ENCODE data around the gene MS4A12. TPM values are rescaled to one million over a fixed set of nuclear protein-coding genes. Genes with fewer than 3 reads are reported as not detected.
"Not testable (repeated sequence)": the region's sequence is repeated elsewhere in the genome, so short reads cannot be mapped to it uniquely, and the experiment has no call there.

MS4A12 gene
- polyA plus RNA-seq (ENCODE audit: insufficient read length in 4 of 4), result not detected

DNA sequence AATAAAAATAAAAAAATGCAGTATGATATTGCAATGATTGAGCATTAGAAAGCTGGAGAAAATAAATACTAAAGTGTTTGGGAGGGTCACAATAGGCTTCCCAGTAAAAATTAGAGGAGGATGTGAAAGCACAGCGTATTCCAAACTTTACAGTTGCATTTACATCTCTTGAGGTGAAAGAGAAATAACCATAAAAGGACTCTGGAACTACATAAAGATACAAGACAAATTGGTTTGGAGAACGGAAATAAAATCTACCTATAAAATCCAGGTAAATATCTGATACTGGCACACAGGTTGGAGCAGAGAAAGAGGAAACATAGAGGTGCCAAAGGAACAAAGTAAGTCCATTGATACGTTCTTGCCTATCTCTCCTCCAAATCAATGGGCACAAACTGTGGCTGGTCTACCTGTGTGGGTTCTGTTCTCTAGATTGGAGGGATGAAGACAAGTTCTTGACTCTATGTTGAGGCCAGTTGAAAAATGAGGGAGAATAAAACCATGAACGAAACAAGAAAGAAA lies at the start of gene MS4A12:
Gene MS4A12, plus strand, starts transcription at position 291 of the 522 bp plus-strand sequence. CDS start 4,541 bp downstream, outside the sequence.
- DNase-seq (ENCODE audit: low read depth in 4 of 4, low spot score in 3 of 4), result no peak

- no peak for DNase-seq (ENCODE audit: low read depth in 4 of 4, low spot score in 3 of 4)
Measured at GRCh38 chr11:60447070-60447469, 45.5 kb upstream of the MS4A12 start.

DNA sequence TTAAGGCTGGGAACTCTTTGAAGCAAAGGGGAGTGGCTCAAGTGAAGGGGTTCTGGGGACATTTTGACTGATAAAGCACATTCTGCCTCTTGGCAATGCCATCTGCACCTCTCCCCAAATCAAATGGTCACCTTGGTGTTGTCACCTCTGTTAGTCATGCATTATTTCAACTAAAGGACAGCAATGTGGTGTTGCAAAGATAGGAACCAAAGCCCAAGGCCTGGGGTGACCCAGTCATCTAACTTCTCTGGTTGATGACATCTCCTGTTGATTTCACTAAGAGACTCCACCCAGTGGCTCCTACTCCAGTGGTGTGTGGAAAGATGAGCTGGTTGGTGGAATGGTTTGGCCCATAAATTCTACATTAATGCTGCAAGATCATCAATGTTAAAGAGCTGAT lies 44.7 kb upstream of the MS4A12 start:
- DNase-seq (ENCODE audit: low read depth in 4 of 4, low spot score in 3 of 4), result no peak

- not testable (repeated sequence) for DNase-seq (ENCODE audit: low read depth in 4 of 4, low spot score in 3 of 4)
Measured at GRCh38 chr11:60451185-60451584, 41.4 kb upstream of the MS4A12 start.

DNA sequence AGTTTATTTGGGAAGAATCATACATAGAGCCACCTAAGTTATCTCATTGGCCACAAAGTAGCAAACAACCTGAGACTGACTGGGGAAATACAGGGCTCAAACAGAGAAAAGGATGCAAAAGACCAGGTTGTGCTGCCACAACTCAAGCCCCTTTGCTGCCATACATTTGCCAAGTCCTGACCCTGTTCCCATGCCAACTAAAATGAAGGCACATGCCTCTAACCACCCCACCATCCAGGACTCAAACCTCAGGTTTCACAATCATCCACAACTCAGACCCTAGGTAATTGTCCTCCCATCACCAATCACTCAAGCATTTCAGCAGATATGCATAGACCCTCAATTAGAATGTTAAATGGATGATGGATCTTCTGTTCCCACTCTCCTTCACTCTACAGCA lies 38.4 kb upstream of the MS4A12 start:
- DNase-seq (ENCODE audit: low read depth in 4 of 4, low spot score in 3 of 4), result no peak

DNA sequence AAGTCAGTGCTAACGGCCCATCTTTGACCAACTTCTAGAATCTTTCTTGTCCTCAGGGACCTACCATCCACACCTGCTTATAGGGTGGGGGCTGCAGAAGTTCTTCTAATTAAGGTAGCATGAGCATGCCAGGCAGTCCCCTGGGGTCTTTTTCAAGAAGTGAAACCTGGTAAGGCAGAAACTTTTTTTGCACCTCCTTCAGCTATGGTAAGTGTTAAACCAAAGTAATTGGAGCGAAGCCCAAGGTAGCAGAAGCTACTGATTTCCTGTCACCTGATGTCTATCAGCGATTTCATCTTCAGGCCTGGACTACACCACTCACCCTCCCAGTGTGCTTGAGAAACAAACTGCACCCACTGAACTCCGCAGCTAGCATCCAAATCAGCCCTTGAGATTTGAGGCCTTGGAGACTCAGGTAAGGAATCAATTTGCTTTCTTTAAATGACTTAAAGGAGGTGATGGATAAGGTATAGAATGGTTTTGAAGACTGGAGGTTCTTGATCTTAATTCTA lies 37.0 kb upstream of the MS4A12 start, which contains the start of gene MS4A1:
Gene MS4A1, plus strand, starts transcription at position 317 of the 512 bp plus-strand sequence. CDS start 6,528 bp downstream, outside the sequence.
- DNase-seq (ENCODE audit: low read depth in 4 of 4, low spot score in 3 of 4), result no peak

DNA sequence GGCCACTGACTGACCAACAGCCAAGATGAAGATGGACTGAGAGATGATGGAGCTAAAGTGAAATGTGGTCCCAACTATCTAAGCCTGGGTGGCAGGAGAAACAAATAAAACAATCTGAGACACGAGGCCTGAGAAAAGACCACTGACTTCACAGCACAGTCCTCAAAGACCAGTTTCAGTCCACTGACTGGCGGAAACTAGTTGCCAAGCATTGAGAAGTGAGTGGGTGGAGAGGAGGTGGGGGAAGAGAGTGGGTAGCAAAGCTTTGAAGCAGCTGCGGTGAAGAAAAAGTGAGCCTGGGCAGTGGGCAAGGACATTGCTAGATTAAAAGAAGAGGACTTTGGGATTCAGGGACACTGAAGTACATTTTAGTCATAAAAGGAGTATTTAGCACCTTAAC lies 35.0 kb upstream of the MS4A12 start:
- no peak for DNase-seq (ENCODE audit: low read depth in 4 of 4, low spot score in 3 of 4)

DNA sequence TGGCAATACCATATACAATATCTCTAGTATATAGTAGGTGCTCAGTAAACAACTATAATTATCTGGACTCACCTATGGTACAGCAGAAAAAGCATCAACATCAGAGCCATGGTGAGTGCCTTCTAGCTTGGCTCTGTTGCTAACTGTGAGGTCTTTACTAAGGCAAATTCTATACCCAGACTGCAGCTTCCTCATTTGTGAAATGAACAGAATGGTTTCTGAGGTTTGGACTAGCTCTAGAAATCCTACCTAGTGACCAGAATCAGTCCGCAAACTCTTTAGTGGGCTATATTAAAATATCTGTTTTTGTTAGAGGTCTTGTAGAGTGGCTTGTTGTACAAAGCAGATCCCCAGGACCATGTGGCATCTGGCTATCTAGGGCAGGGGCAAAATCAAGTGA lies 33.2 kb upstream of the MS4A12 start:
- no peak for DNase-seq (ENCODE audit: low read depth in 4 of 4, low spot score in 3 of 4)

DNA sequence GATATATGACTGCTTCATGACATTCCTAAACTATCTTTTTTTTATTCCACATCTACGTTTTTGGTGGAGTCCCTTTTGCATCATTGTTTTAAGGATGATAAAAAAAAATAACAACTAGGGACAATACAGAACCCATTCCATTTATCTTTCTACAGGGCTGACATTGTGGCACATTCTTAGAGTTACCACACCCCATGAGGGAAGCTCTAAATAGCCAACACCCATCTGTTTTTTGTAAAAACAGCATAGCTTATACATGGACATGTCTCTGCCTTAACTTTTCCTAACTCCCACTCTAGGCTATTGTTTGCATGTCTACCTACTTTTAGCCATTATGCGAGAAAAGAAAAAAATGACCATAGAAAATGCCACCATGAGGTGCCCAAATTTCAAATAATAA lies 23.7 kb upstream of the MS4A12 start:
- no peak for DNase-seq (ENCODE audit: low read depth in 4 of 4, low spot score in 3 of 4)

- DNase-seq (ENCODE audit: low read depth in 4 of 4, low spot score in 3 of 4), result no peak
Measured at GRCh38 chr11:60469723-60470122, 22.9 kb upstream of the MS4A12 start.

DNA sequence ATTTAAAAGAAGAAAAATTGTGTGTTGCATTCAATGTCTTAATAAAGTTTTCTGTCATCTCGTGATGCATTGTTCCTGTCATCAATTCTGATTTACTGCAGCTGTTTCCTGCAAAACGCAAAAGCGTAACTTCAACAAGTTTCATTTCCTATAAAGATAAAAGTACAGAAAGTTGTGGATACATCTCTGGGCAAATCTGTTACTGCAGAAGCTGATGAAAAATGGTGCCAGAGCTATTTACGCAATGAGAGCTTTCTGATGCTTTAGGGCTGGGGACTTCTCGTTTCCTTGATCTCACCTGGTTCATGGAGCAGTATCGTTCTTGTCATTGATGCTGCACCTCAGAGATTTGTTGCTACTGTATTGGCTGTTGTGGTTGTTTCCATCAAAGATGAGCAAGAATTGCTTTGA lies 15.5 kb upstream of the MS4A12 start:
- no peak for DNase-seq (ENCODE audit: low read depth in 4 of 4, low spot score in 3 of 4)

DNA sequence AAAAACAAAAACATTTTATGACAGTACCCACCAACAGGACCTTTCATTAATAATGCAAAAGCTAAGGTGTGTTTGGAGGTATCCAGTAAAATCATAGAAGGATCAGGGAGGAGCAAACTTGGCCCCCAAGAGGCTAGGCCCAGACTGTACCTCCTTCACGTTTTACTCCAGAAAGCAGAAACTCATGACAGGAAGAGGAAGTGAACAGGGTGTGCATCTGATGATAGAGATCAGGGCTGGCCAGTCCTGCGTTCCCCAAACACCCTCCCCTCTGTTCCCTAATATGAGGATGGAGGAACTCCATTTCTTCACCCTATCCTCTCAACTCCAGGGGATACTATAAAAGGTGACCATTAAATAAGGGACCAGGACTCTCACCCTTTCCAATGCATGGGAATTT lies 10.2 kb upstream of the MS4A12 start:
- no peak for DNase-seq (ENCODE audit: low read depth in 4 of 4, low spot score in 3 of 4)

- no peak for DNase-seq (ENCODE audit: low read depth in 4 of 4, low spot score in 3 of 4)
Measured at GRCh38 chr11:60485987-60486386, 6.6 kb upstream of the MS4A12 start.

GRCh38 chr11:60493454-60493853 lies 876 bp downstream of the MS4A12 start:
- DNase-seq (ENCODE audit: low read depth in 4 of 4, low spot score in 3 of 4), result no peak

DNA sequence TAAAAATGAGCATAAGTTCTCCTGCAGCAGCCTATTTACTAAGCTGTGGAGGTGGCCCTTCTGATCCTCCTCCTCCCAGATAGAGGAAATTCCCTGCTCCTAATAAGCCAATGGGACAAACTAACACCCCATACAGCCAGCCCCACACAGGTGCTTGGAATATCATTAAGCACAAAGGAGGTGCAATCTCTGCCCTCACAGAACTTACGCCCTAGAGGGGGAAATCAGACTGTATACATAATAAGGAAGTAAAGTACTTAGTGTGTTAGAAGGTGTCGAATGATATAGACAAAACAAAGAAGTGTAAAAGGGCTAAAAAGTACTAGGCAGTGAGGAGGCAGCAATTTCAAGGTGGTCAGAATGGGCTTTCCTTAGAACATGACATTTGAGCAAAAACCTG lies 5.8 kb downstream of the MS4A12 start:
- no peak for DNase-seq (ENCODE audit: low read depth in 4 of 4, low spot score in 3 of 4)

GRCh38 chr11:60498853-60499252 lies 6.3 kb downstream of the MS4A12 start:
- DNase-seq (ENCODE audit: low read depth in 4 of 4, low spot score in 3 of 4), result no peak

GRCh38 chr11:60500276-60500910 lies 7.8 kb downstream of the MS4A12 start:
- DNase-seq (ENCODE audit: low read depth in 4 of 4, low spot score in 3 of 4), result no peak

DNA sequence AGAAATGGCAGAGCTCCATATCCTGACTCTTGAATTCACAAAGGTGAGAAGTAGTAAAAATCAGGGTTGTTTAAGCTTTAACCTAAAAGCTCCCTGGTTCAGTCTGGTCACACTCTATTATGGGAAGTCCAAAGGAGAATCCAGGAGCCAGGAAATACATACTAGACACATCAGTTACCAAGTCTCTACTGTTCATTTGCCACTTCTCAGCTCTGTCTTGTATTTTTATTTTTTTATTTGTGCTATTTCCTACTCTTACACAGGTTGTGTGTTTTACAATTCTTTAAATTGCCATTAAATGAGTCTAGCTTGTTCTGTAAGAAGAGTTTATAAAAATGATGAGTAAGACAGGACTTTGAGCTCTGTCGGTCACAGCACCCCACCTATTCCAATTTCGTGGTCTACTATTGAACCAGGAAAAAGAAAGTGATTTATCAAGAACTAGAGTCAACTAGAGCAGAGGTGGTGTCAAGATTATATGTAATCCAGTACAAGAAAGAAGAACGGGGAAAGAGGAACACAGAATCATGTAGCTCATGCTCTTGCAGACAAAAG lies 9.7 kb downstream of the MS4A12 start:
- DNase-seq (ENCODE audit: low read depth in 4 of 4, low spot score in 3 of 4), result no peak

DNA sequence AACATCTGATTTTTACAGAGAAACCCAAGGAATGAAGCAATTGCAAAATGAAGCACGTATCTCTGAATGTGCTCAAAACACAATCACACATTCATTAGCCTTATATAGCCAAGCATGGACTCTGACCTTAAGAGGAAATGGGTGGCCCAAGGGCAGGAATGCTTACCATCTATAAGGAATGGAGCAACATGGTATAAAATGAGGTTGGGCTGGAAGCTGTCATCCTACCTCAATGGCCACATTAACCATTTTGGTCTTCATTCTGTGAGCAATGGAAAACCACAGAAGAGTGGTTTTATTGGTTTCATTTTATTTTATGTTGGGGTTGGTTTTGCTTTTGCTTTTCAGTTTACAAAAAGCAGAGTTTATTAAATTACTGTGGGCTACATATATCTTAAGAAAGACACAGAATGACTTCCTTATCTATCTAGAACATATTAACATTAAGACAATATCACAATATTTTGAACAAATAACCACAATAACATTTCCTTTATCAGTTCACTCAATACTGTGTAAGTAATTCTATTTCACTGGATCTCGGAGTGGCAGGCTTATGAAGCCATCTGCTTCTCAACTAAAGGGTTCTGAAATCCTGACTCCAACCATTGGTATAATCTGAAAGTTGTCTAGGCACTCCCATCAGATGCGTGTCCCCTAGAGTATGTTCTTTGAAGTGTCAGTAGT lies 11.8 kb downstream of the MS4A12 start:
- no peak for DNase-seq (ENCODE audit: low read depth in 4 of 4, low spot score in 3 of 4)

- not testable (repeated sequence) for DNase-seq (ENCODE audit: low read depth in 4 of 4, low spot score in 3 of 4)
Measured at GRCh38 chr11:60509609-60510008, 17.0 kb downstream of the MS4A12 start.

DNA sequence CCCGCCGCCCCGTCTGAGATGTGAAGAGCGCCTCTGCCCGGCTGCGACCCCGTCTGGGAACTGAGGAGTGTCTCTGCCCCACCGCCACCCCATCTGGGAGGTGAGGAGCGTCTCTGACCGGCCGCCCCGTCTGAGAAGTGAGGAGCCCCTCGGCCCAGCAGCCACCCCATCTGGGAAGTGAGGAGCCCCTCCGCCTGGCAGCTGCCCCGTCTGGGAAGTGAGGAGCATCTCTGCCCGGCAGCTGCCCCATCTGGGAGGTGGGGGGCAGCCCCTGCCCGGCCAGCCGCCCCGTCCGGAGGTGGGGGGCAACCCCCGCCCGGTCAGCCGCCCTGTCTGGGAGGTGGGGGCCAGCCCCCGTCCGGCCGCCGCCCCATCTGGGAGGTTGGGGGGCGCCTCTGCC lies 17.6 kb downstream of the MS4A12 start:
- not testable (repeated sequence) for DNase-seq (ENCODE audit: low read depth in 4 of 4, low spot score in 3 of 4)

Measured in left renal pelvis (tissue), 4 donors.